Amygdala (tissue), 56 donors: Measurements from ENCODE around the gene USP46.
A peak's percentile ranks its signal among the peaks of the same experiment; 100 is the strongest.

Experiments
- DNase-seq, 56 donors: peaks; one replicate each; lab custom pipeline; 2025; lab: John Stamatoyannopoulos, UW

USP46 gene

GRCh38 chr4:52657618-52658501 is 1.2 kb downstream of the USP46 start:
- DNase-seq: peak in 25 of 56 donors; percentile 4 to 65 (median 28)

- DNase-seq: no peak
Observed at GRCh38 chr4:52657292-52657617, 1.8 kb downstream of the USP46 start.

GRCh38 chr4:52655506-52655905 is 3.6 kb downstream of the USP46 start:
- no peak for DNase-seq

- DNase-seq: no peak
Observed at GRCh38 chr4:52651996-52652672, 7.0 kb downstream of the USP46 start.

- DNase-seq: no peak
Observed at GRCh38 chr4:52648836-52649235, 10.3 kb downstream of the USP46 start.

GRCh38 chr4:52646741-52647140 is 12.4 kb downstream of the USP46 start:
- no peak for DNase-seq

GRCh38 chr4:52646096-52646495 is 13.0 kb downstream of the USP46 start:
- DNase-seq: no peak

- no peak for DNase-seq
Observed at GRCh38 chr4:52645300-52645699, 13.8 kb downstream of the USP46 start.

GRCh38 chr4:52643785-52644244 is 15.3 kb downstream of the USP46 start:
- peak in 11 of 56 donors; percentile 5 to 57 (median 16) for DNase-seq

GRCh38 chr4:52643190-52643589 is 15.9 kb downstream of the USP46 start:
- no peak for DNase-seq

- no peak for DNase-seq
Observed at GRCh38 chr4:52641854-52642563, 17.1 kb downstream of the USP46 start.

- no peak for DNase-seq
Observed at GRCh38 chr4:52640808-52641565, 18.1 kb downstream of the USP46 start.

GRCh38 chr4:52638717-52639116 is 20.4 kb downstream of the USP46 start:
- DNase-seq: no peak

GRCh38 chr4:52637116-52637515 is 22.0 kb downstream of the USP46 start:
- no peak for DNase-seq

- DNase-seq: no peak
Observed at GRCh38 chr4:52635560-52635959, 23.5 kb downstream of the USP46 start.

- DNase-seq: no peak
Observed at GRCh38 chr4:52635130-52635529, 24.0 kb downstream of the USP46 start.

- DNase-seq: no peak
Observed at GRCh38 chr4:52633846-52634245, 25.3 kb downstream of the USP46 start.

GRCh38 chr4:52628974-52629373 is 30.1 kb downstream of the USP46 start:
- no peak for DNase-seq

- DNase-seq: no peak
Observed at GRCh38 chr4:52628543-52628942, 30.6 kb downstream of the USP46 start.

GRCh38 chr4:52627876-52628275 is 31.2 kb downstream of the USP46 start:
- peak in 6 of 56 donors; percentile 2 to 28 (median 10) for DNase-seq
